A673 (cell line): ENCODE data around the gene HAP1. TPM values are rescaled to one million over a fixed set of nuclear protein-coding genes. Genes with fewer than 3 reads are reported as not detected.
"Not testable (repeated sequence)": the region's sequence is repeated elsewhere in the genome, so short reads cannot be mapped to it uniquely, and the experiment has no call there.

Source experiments
- BruUV-seq: library from RNA; stranded (reverse); fragments of 400-500 nt; replicated peaks from 2 replicates; lab custom pipeline; 2021; lab: Mats Ljungman, UMichigan
- CTCF ChIA-PET: fragments of 300-600 bp; sonication (Branson Sonifier 250); formaldehyde crosslinking; loops from one replicate; lab custom pipeline; 2022; ENCODE audit warnings: antibody characterized with exemption; lab: Charles Lee
- POLR2A ChIA-PET: fragments of 300-600 bp; sonication (Branson Sonifier 250); formaldehyde crosslinking; loops from one replicate; lab custom pipeline; 2022; ENCODE audit warnings: antibody characterized with exemption; ENCODE audit not compliant: low non-redundant PET; lab: Charles Lee
- DNase-seq: peaks from one replicate; pipeline ENCODE4 v3.0.0-alpha.2; 2015; ENCODE audit warnings: low spot score
- H3K27ac ChIP-seq: fragments of 200-600 bp; sonication (generic); 2 replicates; pipeline ENCODE4 v1.5.1; 2016; ENCODE audit warnings: mixed run types, low read depth, mild to moderate bottlenecking, mixed read lengths, antibody characterized with exemption, low read length; ENCODE audit not compliant: poor library complexity, severe bottlenecking
- H3K27me3 ChIP-seq: fragments of 200-600 bp; sonication (generic); replicated peaks from 2 replicates; pipeline ENCODE4 v1.6.1; 2017; ENCODE audit warnings: mixed run types, low read depth, mild to moderate bottlenecking, mixed read lengths, antibody characterized with exemption, low read length; ENCODE audit not compliant: insufficient read depth, poor library complexity
- H3K36me3 ChIP-seq: fragments of 200-600 bp; sonication (generic); 2 replicates; pipeline ENCODE4 v1.6.1; 2016; ENCODE audit warnings: mixed run types, mild to moderate bottlenecking, mixed read lengths, antibody characterized with exemption, low read length; ENCODE audit not compliant: insufficient read depth, poor library complexity, severe bottlenecking
- H3K4me1 ChIP-seq: fragments of 200-600 bp; sonication (generic); 2 replicates; pipeline ENCODE4 v1.6.1; 2017; ENCODE audit warnings: mixed run types, mild to moderate bottlenecking, mixed read lengths, antibody characterized with exemption, low read length; ENCODE audit not compliant: insufficient read depth, poor library complexity, severe bottlenecking
- H3K4me3 ChIP-seq: fragments of 200-600 bp; sonication (generic); 2 replicates; pipeline ENCODE4 v1.5.1; 2016; ENCODE audit warnings: low read depth, mixed run types, mild to moderate bottlenecking, mixed read lengths, low read length; ENCODE audit not compliant: poor library complexity, severe bottlenecking
- H3K9me3 ChIP-seq: fragments of 200-600 bp; sonication (generic); 2 replicates; pipeline ENCODE4 v1.6.1; 2016; ENCODE audit warnings: mixed run types, low read depth, mild to moderate bottlenecking, mixed read lengths, antibody characterized with exemption, low read length; ENCODE audit not compliant: poor library complexity, severe bottlenecking
- EZH2 ChIP-seq: fragments of 200-600 bp; sonication (generic); IDR thresholded peaks from 2 replicates; pipeline ENCODE4 v1.6.1; 2017; ENCODE audit warnings: borderline replicate concordance, low read depth, mild to moderate bottlenecking, mixed read lengths, antibody characterized with exemption, low read length; ENCODE audit not compliant: poor library complexity, severe bottlenecking
- intact Hi-C: fragments of 100-400 bp; cut with micrococcal nuclease; formaldehyde crosslinking; loops from one replicate; pipeline ENCODE4 v1.10.0; 2022; ENCODE audit not compliant: unreplicated experiment
- total RNA-seq: library from RNA; stranded (reverse); gene quantifications from 2 replicates; pipeline ENCODE4 v1.2.3, GENCODE V29; 2021
- TF ChIP-seq, protein P1 (sequence below): fragments of 300-800, 200-600 bp; sonication (generic); conservative IDR thresholded peaks from 2 replicates; pipeline ENCODE4 v1.5.1; 2017; ENCODE audit warnings: low read depth, mild to moderate bottlenecking, antibody characterized with exemption, low read length, moderate library complexity, mixed read lengths

HAP1 gene
- total RNA-seq, 1 experiment from 2014 or later = 1.4 TPM

DNA sequence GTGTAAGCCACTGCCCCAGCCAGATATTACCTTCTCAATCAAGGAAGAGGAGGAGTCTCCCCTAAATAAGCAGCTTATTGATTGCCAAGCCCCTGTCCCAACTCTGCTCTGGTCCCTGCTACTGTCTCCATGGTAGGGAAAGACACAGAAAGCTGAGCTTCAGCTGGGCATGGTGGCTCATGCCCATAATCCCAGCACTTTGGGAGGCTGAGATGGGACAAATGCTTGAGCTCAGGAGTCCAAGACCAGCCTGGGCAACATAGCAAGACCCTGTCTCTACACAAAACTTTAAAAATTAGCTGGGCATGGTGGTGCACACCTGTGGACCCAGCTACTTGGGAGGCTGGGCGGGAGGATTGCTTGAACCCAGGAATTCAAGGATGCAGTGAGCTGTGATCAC, 45.5 kb upstream of the HAP1 start:
- Histone ChIP-seq H3K9me3 (no peaks in the 10 kb centered on the region), H3K27me3 (no peaks in the 10 kb centered on the region), H3K4me1 (peaks cover 12% of the 10 kb centered on the region), H3K27ac (no peak overlapping the region), H3K4me3 (no peak overlapping the region), H3K36me3 (no peaks in the 10 kb centered on the region)
- DNase-seq = no peak
- TF ChIP-seq, protein P1, sequence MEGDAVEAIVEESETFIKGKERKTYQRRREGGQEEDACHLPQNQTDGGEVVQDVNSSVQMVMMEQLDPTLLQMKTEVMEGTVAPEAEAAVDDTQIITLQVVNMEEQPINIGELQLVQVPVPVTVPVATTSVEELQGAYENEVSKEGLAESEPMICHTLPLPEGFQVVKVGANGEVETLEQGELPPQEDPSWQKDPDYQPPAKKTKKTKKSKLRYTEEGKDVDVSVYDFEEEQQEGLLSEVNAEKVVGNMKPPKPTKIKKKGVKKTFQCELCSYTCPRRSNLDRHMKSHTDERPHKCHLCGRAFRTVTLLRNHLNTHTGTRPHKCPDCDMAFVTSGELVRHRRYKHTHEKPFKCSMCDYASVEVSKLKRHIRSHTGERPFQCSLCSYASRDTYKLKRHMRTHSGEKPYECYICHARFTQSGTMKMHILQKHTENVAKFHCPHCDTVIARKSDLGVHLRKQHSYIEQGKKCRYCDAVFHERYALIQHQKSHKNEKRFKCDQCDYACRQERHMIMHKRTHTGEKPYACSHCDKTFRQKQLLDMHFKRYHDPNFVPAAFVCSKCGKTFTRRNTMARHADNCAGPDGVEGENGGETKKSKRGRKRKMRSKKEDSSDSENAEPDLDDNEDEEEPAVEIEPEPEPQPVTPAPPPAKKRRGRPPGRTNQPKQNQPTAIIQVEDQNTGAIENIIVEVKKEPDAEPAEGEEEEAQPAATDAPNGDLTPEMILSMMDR = no peak
- no peak for TF ChIP-seq EZH2
- POLR2A ChIA-PET = no interaction called here
- intact Hi-C loops = no loop called here
- BruUV-seq = no TSS peak
- CTCF ChIA-PET = interaction anchor here (0.7 kb wide), 1 partner anchor 10 kb away, joined by 3 read pairs; no protein-coding TSS in a partner anchor

DNA sequence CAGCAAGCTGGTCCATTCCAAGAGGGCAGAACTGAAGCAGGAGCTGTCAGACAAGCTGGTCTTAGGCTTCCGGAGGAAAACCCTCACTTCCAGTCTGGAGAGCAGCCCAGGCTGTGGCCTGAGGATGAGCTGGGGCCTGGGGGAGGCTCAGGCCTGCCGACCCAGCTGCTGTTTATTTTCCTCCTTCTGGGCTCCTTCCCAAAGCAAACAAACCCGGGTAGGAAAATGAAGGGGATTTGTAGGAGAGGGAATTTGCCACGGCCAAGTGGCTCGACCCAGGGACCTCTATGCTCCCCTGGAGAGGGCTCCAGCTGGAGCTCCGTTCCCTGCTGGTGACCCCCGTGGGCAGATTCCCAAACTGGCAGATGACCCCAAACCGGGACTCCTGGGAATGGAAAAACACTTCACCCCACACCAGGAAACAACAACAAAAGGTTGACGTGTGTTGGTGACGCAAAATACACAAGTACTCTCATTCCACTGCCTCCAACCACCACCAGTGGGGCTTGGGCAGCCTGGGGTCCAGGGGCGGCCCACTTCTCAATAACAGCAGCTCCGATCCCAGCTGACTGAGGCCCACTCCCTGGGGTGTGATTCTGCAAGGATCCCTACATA, 43.2 kb upstream of the HAP1 start:
- no peak for DNase-seq
- Histone ChIP-seq H3K4me1 (no peaks in the 10 kb centered on the region), H3K9me3 (no peaks in the 10 kb centered on the region), H3K4me3 (no peak overlapping the region), H3K27ac (no peak overlapping the region), H3K36me3 (no peaks in the 10 kb centered on the region), H3K27me3 (no peaks in the 10 kb centered on the region)
- TF ChIP-seq EZH2 = no peak
- TF ChIP-seq, protein P1 = no peak
- POLR2A ChIA-PET = no interaction called here
- intact Hi-C loops = no loop called here
- no TSS peak for BruUV-seq
- CTCF ChIA-PET = no interaction called here

DNA sequence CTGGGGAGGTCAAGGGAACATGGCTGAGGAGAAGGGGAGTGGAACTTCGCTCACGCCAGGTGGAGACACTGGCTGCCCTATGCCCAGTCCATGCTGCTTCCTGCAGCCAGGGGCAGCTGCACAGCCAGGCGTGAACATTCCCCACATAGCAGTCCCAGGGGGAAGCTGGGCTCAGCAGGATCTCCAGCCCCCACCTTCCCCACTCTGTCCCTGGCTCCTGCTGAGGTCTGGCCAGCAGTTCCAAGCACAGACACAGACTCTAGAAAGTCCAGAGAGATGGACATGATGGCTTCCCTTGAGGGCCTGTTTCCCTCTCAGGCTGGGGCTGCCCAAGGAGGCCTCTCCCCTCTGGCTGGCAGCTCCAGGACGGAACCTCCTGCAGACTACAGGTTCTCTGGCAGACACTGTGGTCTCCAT, 42.7 kb upstream of the HAP1 start:
- intact Hi-C loops = no loop called here
- TF ChIP-seq EZH2 = no peak
- TF ChIP-seq, protein P1 = no peak
- BruUV-seq = no TSS peak
- no peaks in the 10 kb centered on the region for H3K4me1 ChIP-seq
- no peaks in the 10 kb centered on the region for H3K9me3 ChIP-seq
- H3K36me3 ChIP-seq = no peaks in the 10 kb centered on the region
- DNase-seq = no peak
- H3K4me3 ChIP-seq = no peak overlapping the region
- ChIA-PET CTCF (no interaction called here), POLR2A (no interaction called here)
- no peak overlapping the region for H3K27ac ChIP-seq
- H3K27me3 ChIP-seq = no peaks in the 10 kb centered on the region

DNA sequence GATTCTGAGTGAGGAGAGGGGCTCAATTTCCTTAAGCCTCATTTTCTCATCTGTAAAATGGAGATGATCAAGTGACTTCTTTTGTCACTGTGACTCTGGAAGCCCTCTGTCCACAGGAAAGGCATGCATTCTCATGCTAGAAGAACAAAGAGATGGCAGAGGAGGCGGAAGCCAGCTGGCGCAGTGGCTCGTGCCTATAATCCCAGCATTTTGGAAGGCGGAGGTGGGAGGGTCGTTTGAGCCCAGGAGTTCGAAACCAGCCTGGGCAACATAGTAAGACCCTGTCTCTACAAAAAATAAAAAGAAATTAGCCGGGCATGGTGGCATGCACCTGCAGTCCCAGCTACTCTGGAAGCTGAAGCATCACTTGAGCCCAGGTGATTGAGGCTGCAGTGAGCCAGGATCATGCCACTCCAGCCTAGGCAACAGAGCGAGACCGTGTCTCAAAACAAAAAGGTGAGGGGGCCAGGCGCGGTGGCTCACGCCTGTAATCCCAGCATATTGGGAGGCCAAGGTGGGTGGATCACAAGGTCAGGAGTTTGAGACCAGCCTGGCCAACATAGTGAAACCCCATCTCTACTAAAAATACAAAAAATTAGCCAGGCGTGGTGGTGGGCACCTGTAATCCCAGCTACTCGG, 41.9 kb upstream of the HAP1 start:
- H3K4me3 ChIP-seq, H3K9me3 ChIP-seq, POLR2A ChIA-PET, BruUV-seq, H3K27me3 ChIP-seq, CTCF ChIA-PET, H3K27ac ChIP-seq, DNase-seq, H3K36me3 ChIP-seq, intact Hi-C loops, H3K4me1 ChIP-seq: not testable (repeated sequence)
